Immature natural killer cell (primary cell): ENCODE measurements around the gene SAMD9L. TPM values are rescaled to one million over a fixed set of nuclear protein-coding genes. Genes with fewer than 3 reads are reported as not detected.
A peak's percentile ranks its signal among the peaks of the same experiment; 100 is the strongest.

Source experiments
- DNase-seq, 3 donors: peaks; one replicate each; pipeline ENCODE4 v3.0.0; 2022; ENCODE audit warnings: mixed read lengths in 1 of 3
- H3K27ac Mint-ChIP-seq, 6 donors: one replicate each; pipeline ENCODE4 v1.8.0; 2020; ENCODE audit warnings: mixed read lengths in 6 of 6, mild to moderate bottlenecking in 5 of 6, inconsistent platforms in 4 of 6, moderate library complexity in 3 of 6
- H3K27me3 Mint-ChIP-seq, 3 donors: one replicate each; pipeline ENCODE4 v1.8.0; 2020 to 2021; ENCODE audit warnings: low read depth in 3 of 3, mild to moderate bottlenecking in 3 of 3, mixed read lengths in 3 of 3, moderate library complexity in 3 of 3, inconsistent platforms in 1 of 3
- H3K36me3 Mint-ChIP-seq, 3 donors: one replicate each; pipeline ENCODE4 v1.8.0; 2020; ENCODE audit warnings: mixed read lengths in 3 of 3, inconsistent platforms in 2 of 3, mild to moderate bottlenecking in 2 of 3
- H3K4me1 Mint-ChIP-seq, 2 donors: one replicate each; pipeline ENCODE4 v1.8.0; 2020; ENCODE audit warnings: inconsistent platforms in 2 of 2, mild to moderate bottlenecking in 2 of 2, mixed read lengths in 2 of 2, moderate library complexity in 1 of 2
- H3K4me3 Mint-ChIP-seq, 5 donors: one replicate each; pipeline ENCODE4 v1.8.0; 2020; ENCODE audit warnings: mild to moderate bottlenecking in 5 of 5, mixed read lengths in 5 of 5, inconsistent platforms in 3 of 5, moderate library complexity in 3 of 5
- H3K9me3 Mint-ChIP-seq, 6 donors: one replicate each; pipeline ENCODE4 v1.8.0; 2020; ENCODE audit warnings: mild to moderate bottlenecking in 6 of 6, mixed read lengths in 6 of 6, inconsistent platforms in 4 of 6, moderate library complexity in 3 of 6
- polyA plus RNA-seq, 3 donors: library from polyadenylated mRNA; unstranded; fragments of 300-500 nt; fragmentation: Illumina TruSeq; gene quantifications; one replicate each; pipeline ENCODE4 v1.2.3, GENCODE V29; 2021

The SAMD9L gene
- polyA plus RNA-seq, result 10 to 100 TPM; 35.9 to 78.2 (median 44.8) TPM

GRCh38 chr7:93148144-93148543 lies at the start of gene SAMD9L:
Gene SAMD9L, minus strand, starts transcription at chr7:93148385. Its CDS starts 12,414 bp downstream, at chr7:93135971.
- Mint-ChIP-seq H3K36me3 (peaks cover 0 to 21% (median 13%) of the 10 kb centered on the region in 3 donors), H3K4me1 (peaks cover 31 to 44% of the 10 kb centered on the region in 2 donors), H3K27me3 (peaks cover 0 to 2% (median 0%) of the 10 kb centered on the region in 3 donors), H3K27ac (peak within 1 kb of the TSS; percentile 94 to 96 (median 96)), H3K9me3 (no peaks in the 10 kb centered on the region), H3K4me3 (peak within 1 kb of the TSS; percentile 94 to 99 (median 95))
- DNase-seq, result peak; percentile 28 to 36 (median 34)

GRCh38 chr7:93196336-93196735 lies 48.2 kb upstream of the SAMD9L start:
- no peaks in the 10 kb centered on the region for H3K36me3 Mint-ChIP-seq
- H3K4me3 Mint-ChIP-seq, result no peak overlapping the region
- no peaks in the 10 kb centered on the region for H3K9me3 Mint-ChIP-seq
- no peaks in the 10 kb centered on the region for H3K4me1 Mint-ChIP-seq
- H3K27me3 Mint-ChIP-seq, result peaks cover 2 to 10% (median 3%) of the 10 kb centered on the region in 3 donors
- no peak overlapping the region for H3K27ac Mint-ChIP-seq
- no peak for DNase-seq

- H3K36me3 Mint-ChIP-seq, result no peaks in the 10 kb centered on the region
- no peaks in the 10 kb centered on the region for H3K9me3 Mint-ChIP-seq
- H3K4me3 Mint-ChIP-seq, result no peak overlapping the region
- no peak for DNase-seq
- H3K27me3 Mint-ChIP-seq, result peaks cover 2 to 17% (median 3%) of the 10 kb centered on the region in 3 donors
- H3K27ac Mint-ChIP-seq, result peak overlapping the region in 1 of 6 donors; percentile 10
- no peaks in the 10 kb centered on the region for H3K4me1 Mint-ChIP-seq
Observed at GRCh38 chr7:93194386-93194785, 46.2 kb upstream of the SAMD9L start.

- no peak for DNase-seq
- Mint-ChIP-seq H3K36me3 (no peaks in the 10 kb centered on the region), H3K4me1 (no peaks in the 10 kb centered on the region), H3K9me3 (no peaks in the 10 kb centered on the region), H3K27me3 (peaks cover 0 to 12% (median 2%) of the 10 kb centered on the region in 3 donors), H3K4me3 (no peak overlapping the region), H3K27ac (no peak overlapping the region)
Observed at GRCh38 chr7:93188870-93189634, 40.9 kb upstream of the SAMD9L start.

GRCh38 chr7:93185303-93186027 lies 37.3 kb upstream of the SAMD9L start:
- peaks cover 2 to 14% (median 3%) of the 10 kb centered on the region in 3 donors for H3K27me3 Mint-ChIP-seq
- no peak overlapping the region for H3K4me3 Mint-ChIP-seq
- no peak overlapping the region for H3K27ac Mint-ChIP-seq
- H3K4me1 Mint-ChIP-seq, result no peaks in the 10 kb centered on the region
- no peaks in the 10 kb centered on the region for H3K9me3 Mint-ChIP-seq
- H3K36me3 Mint-ChIP-seq, result no peaks in the 10 kb centered on the region
- no peak for DNase-seq

- no peaks in the 10 kb centered on the region for H3K4me1 Mint-ChIP-seq
- DNase-seq, result no peak
- H3K36me3 Mint-ChIP-seq, result no peaks in the 10 kb centered on the region
Observed at GRCh38 chr7:93179173-93179572, 31.0 kb upstream of the SAMD9L start.

GRCh38 chr7:93178213-93178612 lies 30.0 kb upstream of the SAMD9L start:
- H3K9me3 Mint-ChIP-seq, result no peaks in the 10 kb centered on the region
- DNase-seq, result no peak

More at GRCh38 chr7:93179173-93179572, 31.0 kb upstream of the SAMD9L start:
- no peak overlapping the region for H3K4me3 Mint-ChIP-seq
- no peaks in the 10 kb centered on the region for H3K9me3 Mint-ChIP-seq
- H3K27me3 Mint-ChIP-seq, result peaks cover 5 to 8% (median 6%) of the 10 kb centered on the region in 3 donors
- H3K27ac Mint-ChIP-seq, result no peak overlapping the region

GRCh38 chr7:93176992-93177580 lies 28.9 kb upstream of the SAMD9L start:
- Mint-ChIP-seq H3K4me1 (no peaks in the 10 kb centered on the region), H3K27me3 (peaks cover 0 to 6% (median 5%) of the 10 kb centered on the region in 3 donors), H3K27ac (no peak overlapping the region), H3K9me3 (peaks cover 0 to 5% (median 2%) of the 10 kb centered on the region in 6 donors), H3K4me3 (no peak overlapping the region), H3K36me3 (no peaks in the 10 kb centered on the region)
- DNase-seq, result no peak

More at GRCh38 chr7:93178213-93178612, 30.0 kb upstream of the SAMD9L start:
- no peaks in the 10 kb centered on the region for H3K36me3 Mint-ChIP-seq
- H3K27ac Mint-ChIP-seq, result no peak overlapping the region
- no peak overlapping the region for H3K4me3 Mint-ChIP-seq
- H3K4me1 Mint-ChIP-seq, result no peaks in the 10 kb centered on the region
- peaks cover 3 to 6% (median 5%) of the 10 kb centered on the region in 3 donors for H3K27me3 Mint-ChIP-seq

GRCh38 chr7:93175219-93175618 lies 27.0 kb upstream of the SAMD9L start:
- Mint-ChIP-seq H3K4me3 (no peak overlapping the region), H3K27me3 (peaks cover 0 to 7% (median 6%) of the 10 kb centered on the region in 3 donors), H3K27ac (no peak overlapping the region)

GRCh38 chr7:93172683-93173082 lies 24.5 kb upstream of the SAMD9L start:
- H3K4me3 Mint-ChIP-seq, result no peak overlapping the region
- H3K27me3 Mint-ChIP-seq, result peaks cover 3 to 5% (median 4%) of the 10 kb centered on the region in 3 donors
- no peaks in the 10 kb centered on the region for H3K4me1 Mint-ChIP-seq
- no peak for DNase-seq
- peaks cover 4 to 18% (median 11%) of the 10 kb centered on the region in 6 donors for H3K9me3 Mint-ChIP-seq
- H3K36me3 Mint-ChIP-seq, result peaks cover 0 to 4% (median 4%) of the 10 kb centered on the region in 3 donors
- H3K27ac Mint-ChIP-seq, result no peak overlapping the region

More at GRCh38 chr7:93175219-93175618, 27.0 kb upstream of the SAMD9L start:
- no peak for DNase-seq
- Mint-ChIP-seq H3K9me3 (peaks cover 4 to 18% (median 11%) of the 10 kb centered on the region in 6 donors), H3K36me3 (peaks cover 0 to 4% (median 0%) of the 10 kb centered on the region in 3 donors), H3K4me1 (no peaks in the 10 kb centered on the region)

GRCh38 chr7:93171606-93172226 lies 23.5 kb upstream of the SAMD9L start:
- Mint-ChIP-seq H3K27ac (no peak overlapping the region), H3K4me1 (no peaks in the 10 kb centered on the region), H3K9me3 (peaks cover 4 to 18% (median 11%) of the 10 kb centered on the region in 6 donors), H3K4me3 (no peak overlapping the region), H3K27me3 (peaks cover 2 to 7% (median 4%) of the 10 kb centered on the region in 3 donors), H3K36me3 (peaks cover 0 to 4% (median 4%) of the 10 kb centered on the region in 3 donors)
- no peak for DNase-seq

GRCh38 chr7:93165447-93165846 lies 17.3 kb upstream of the SAMD9L start:
- Mint-ChIP-seq H3K36me3 (peaks cover 0 to 4% (median 4%) of the 10 kb centered on the region in 3 donors), H3K27me3 (peaks cover 0 to 15% (median 6%) of the 10 kb centered on the region in 3 donors), H3K27ac (peak overlapping the region in 1 of 6 donors; percentile 32), H3K4me3 (peak overlapping the region in 1 of 5 donors; percentile 36), H3K4me1 (no peaks in the 10 kb centered on the region), H3K9me3 (peaks cover 0 to 8% (median 0%) of the 10 kb centered on the region in 6 donors)
- DNase-seq, result peak in 1 of 3 donors; percentile 14

- H3K27ac Mint-ChIP-seq, result no peak overlapping the region
- H3K4me1 Mint-ChIP-seq, result no peaks in the 10 kb centered on the region
- H3K27me3 Mint-ChIP-seq, result peaks cover 0 to 15% (median 6%) of the 10 kb centered on the region in 3 donors
- peaks cover 0 to 4% (median 4%) of the 10 kb centered on the region in 3 donors for H3K36me3 Mint-ChIP-seq
- peaks cover 0 to 8% (median 0%) of the 10 kb centered on the region in 6 donors for H3K9me3 Mint-ChIP-seq
- DNase-seq, result no peak
- H3K4me3 Mint-ChIP-seq, result no peak overlapping the region
Observed at GRCh38 chr7:93164766-93165165, 16.6 kb upstream of the SAMD9L start.
